ENCODE measurements around the gene GABRB1.

- no peak for TF ChIP-seq POLR2A (IDR thresholded peaks at IDR 0.05)
- TF ChIP-seq POLR2AphosphoS5 (IDR thresholded peaks at IDR 0.05; ENCODE audit: insufficient read depth in 1 of 2, low read depth in 1 of 2) = no peak
- no peak for TF ChIP-seq CTCF (IDR thresholded peaks at IDR 0.05)
Observed at GRCh38 chr4:46993075-46994006, 38.0 kb upstream of the GABRB1 start, which contains the start of gene GABRA4.

Data from vagina (tissue), 2 donors.